Parathyroid adenoma (tissue), 2 donors: ENCODE measurements around the gene ZPBP2.
A peak's percentile ranks its signal among the peaks of the same experiment; 100 is the strongest.

Source experiments
- H2AFZ ChIP-seq: fragments of 300-600 bp; sonication (generic); one replicate; pipeline ENCODE4 v1.7.0; 2017; ENCODE audit warnings: antibody characterized with exemption, mild to moderate bottlenecking
- H3K27ac ChIP-seq: fragments of 300-600 bp; sonication (generic); one replicate; pipeline ENCODE4 v1.7.0; 2017
- H3K27me3 ChIP-seq: fragments of 300-600 bp; sonication (generic); one replicate; pipeline ENCODE4 v1.7.0; 2017; ENCODE audit warnings: low read length; ENCODE audit not compliant: control insufficient read depth, insufficient read depth
- H3K36me3 ChIP-seq: fragments of 300-600 bp; sonication (generic); one replicate; pipeline ENCODE4 v1.7.0; 2017; ENCODE audit warnings: low read length; ENCODE audit not compliant: control insufficient read depth, insufficient read depth
- H3K4me1 ChIP-seq: fragments of 300-600 bp; sonication (generic); one replicate; pipeline ENCODE4 v1.7.0; 2017; ENCODE audit warnings: control low read depth
- H3K4me2 ChIP-seq: fragments of 300-600 bp; sonication (generic); one replicate; pipeline ENCODE4 v1.7.0; 2017; ENCODE audit warnings: low read length
- H3K4me3 ChIP-seq: fragments of 300-600 bp; sonication (generic); one replicate; pipeline ENCODE4 v1.7.0; 2017; ENCODE audit warnings: low read depth, low read length
- H3K79me2 ChIP-seq: fragments of 300-600 bp; sonication (generic); one replicate; pipeline ENCODE4 v1.7.0; 2017; ENCODE audit warnings: control low read depth
- H3K9ac ChIP-seq: fragments of 300-600 bp; sonication (generic); one replicate; pipeline ENCODE4 v1.7.0; 2017; ENCODE audit warnings: mild to moderate bottlenecking
- H3K9me3 ChIP-seq: fragments of 300-600 bp; sonication (generic); one replicate; pipeline ENCODE4 v1.7.0; 2017; ENCODE audit warnings: low read length; ENCODE audit not compliant: control insufficient read depth
- CTCF ChIP-seq: fragments of 300-600 bp; sonication (generic); IDR thresholded peaks from one replicate; pipeline ENCODE4 v1.7.0; 2017; ENCODE audit warnings: antibody characterized with exemption, mild to moderate bottlenecking
- donor health status: primary hyperparathyroidism.

Gene ZPBP2

GRCh38 chr17:39923230-39923629 is 55.2 kb downstream of the ZPBP2 start:
- no peak for TF ChIP-seq CTCF
- peaks cover 9% of the 10 kb centered on the region for H3K4me1 ChIP-seq
- H2AFZ ChIP-seq, result no peak overlapping the region
- peaks cover 12% of the 10 kb centered on the region for H3K79me2 ChIP-seq
- no peak overlapping the region for H3K27ac ChIP-seq
- no peaks in the 10 kb centered on the region for H3K27me3 ChIP-seq
- no peaks in the 10 kb centered on the region for H3K9me3 ChIP-seq
- H3K4me2 ChIP-seq, result no peak overlapping the region
- no peak overlapping the region for H3K4me3 ChIP-seq
- no peak overlapping the region for H3K9ac ChIP-seq
- H3K36me3 ChIP-seq, result no peaks in the 10 kb centered on the region

GRCh38 chr17:39923836-39924690 is 56.1 kb downstream of the ZPBP2 start:
- no peak for TF ChIP-seq CTCF
- Histone ChIP-seq H2AFZ (no peak overlapping the region), H3K4me1 (peaks cover 17% of the 10 kb centered on the region), H3K27me3 (no peaks in the 10 kb centered on the region), H3K9ac (no peak overlapping the region), H3K27ac (no peak overlapping the region), H3K79me2 (peaks cover 17% of the 10 kb centered on the region), H3K4me2 (no peak overlapping the region), H3K36me3 (no peaks in the 10 kb centered on the region), H3K9me3 (no peaks in the 10 kb centered on the region), H3K4me3 (no peak overlapping the region)

GRCh38 chr17:39924691-39925055 is 56.7 kb downstream of the ZPBP2 start:
- Histone ChIP-seq H2AFZ (no peak overlapping the region), H3K36me3 (no peaks in the 10 kb centered on the region), H3K4me3 (no peak overlapping the region), H3K27me3 (no peaks in the 10 kb centered on the region), H3K9me3 (no peaks in the 10 kb centered on the region), H3K27ac (no peak overlapping the region), H3K79me2 (peaks cover 17% of the 10 kb centered on the region), H3K4me1 (peaks cover 17% of the 10 kb centered on the region), H3K4me2 (no peak overlapping the region), H3K9ac (no peak overlapping the region)
- TF ChIP-seq CTCF, result no peak

GRCh38 chr17:39925282-39926134 is 57.5 kb downstream of the ZPBP2 start:
- peaks cover 17% of the 10 kb centered on the region for H3K79me2 ChIP-seq
- H3K9ac ChIP-seq, result no peak overlapping the region
- no peaks in the 10 kb centered on the region for H3K36me3 ChIP-seq
- no peaks in the 10 kb centered on the region for H3K9me3 ChIP-seq
- no peak overlapping the region for H3K27ac ChIP-seq
- H3K27me3 ChIP-seq, result no peaks in the 10 kb centered on the region
- peaks cover 17% of the 10 kb centered on the region for H3K4me1 ChIP-seq
- H3K4me3 ChIP-seq, result peak overlapping the region; percentile 92
- TF ChIP-seq CTCF, result no peak
- H2AFZ ChIP-seq, result no peak overlapping the region
- peak overlapping the region; percentile 90 for H3K4me2 ChIP-seq
